ENCODE data around the gene WBP2. TPM values are rescaled to one million over a fixed set of nuclear protein-coding genes. Genes with fewer than 3 reads are reported as not detected.

WBP2 gene
- polyA plus RNA-seq, 1 donor (not counting 4 experiments of a cell fraction or from before 2014, with no cell fraction given), result 23.3 TPM

DNA sequence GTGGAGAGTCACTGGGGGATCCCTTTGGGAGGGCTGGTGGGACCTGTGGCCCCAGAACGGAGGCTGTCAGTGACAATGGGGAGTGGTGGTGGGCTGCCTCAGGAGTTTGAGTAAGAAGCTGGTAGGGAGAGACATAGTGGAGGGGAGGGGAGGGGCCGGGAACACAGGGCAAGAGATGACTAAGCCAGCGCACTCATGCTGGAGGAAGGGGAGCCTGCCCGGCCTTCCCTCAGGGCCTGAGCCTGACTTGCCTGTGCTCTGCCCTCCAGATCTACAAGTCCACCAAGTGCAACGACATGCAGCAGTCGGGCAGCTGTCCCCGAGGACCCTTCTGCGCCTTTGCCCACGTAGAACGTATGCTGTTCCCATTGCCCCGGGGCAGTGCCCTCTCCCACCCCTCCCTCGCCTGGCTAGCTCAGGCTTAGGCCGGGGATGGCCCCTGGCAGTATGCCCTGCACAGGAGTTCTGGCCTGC, 40.2 kb downstream of the WBP2 start:
- peaks cover 8 to 16% of the 10 kb centered on the region in 2 experiments for H3K36me3 ChIP-seq (ENCODE audit: control insufficient read depth in 2 of 2, extremely low read depth in 1 of 2, insufficient read depth in 2 of 2, low read length in 2 of 2)
- dilution Hi-C loops (cut with MboI; ENCODE audit: extremely low pct_ligation_motif_present, low sequenced_read_pairs), result no loop called here
- TF ChIP-seq, protein P1, sequence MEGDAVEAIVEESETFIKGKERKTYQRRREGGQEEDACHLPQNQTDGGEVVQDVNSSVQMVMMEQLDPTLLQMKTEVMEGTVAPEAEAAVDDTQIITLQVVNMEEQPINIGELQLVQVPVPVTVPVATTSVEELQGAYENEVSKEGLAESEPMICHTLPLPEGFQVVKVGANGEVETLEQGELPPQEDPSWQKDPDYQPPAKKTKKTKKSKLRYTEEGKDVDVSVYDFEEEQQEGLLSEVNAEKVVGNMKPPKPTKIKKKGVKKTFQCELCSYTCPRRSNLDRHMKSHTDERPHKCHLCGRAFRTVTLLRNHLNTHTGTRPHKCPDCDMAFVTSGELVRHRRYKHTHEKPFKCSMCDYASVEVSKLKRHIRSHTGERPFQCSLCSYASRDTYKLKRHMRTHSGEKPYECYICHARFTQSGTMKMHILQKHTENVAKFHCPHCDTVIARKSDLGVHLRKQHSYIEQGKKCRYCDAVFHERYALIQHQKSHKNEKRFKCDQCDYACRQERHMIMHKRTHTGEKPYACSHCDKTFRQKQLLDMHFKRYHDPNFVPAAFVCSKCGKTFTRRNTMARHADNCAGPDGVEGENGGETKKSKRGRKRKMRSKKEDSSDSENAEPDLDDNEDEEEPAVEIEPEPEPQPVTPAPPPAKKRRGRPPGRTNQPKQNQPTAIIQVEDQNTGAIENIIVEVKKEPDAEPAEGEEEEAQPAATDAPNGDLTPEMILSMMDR (optimal IDR thresholded peaks at IDR 0.05 in 1 of 3, IDR thresholded peaks at IDR 0.05 in 1 of 3, conservative IDR thresholded peaks at IDR 0.05 in 1 of 3; ENCODE audit: extremely low read depth in 1 of 3, insufficient read depth in 2 of 3, low read length in 3 of 3), result no peak
- no peak for TF ChIP-seq EZH2 (IDR thresholded peaks at IDR 0.05; ENCODE audit: low read length)

DNA sequence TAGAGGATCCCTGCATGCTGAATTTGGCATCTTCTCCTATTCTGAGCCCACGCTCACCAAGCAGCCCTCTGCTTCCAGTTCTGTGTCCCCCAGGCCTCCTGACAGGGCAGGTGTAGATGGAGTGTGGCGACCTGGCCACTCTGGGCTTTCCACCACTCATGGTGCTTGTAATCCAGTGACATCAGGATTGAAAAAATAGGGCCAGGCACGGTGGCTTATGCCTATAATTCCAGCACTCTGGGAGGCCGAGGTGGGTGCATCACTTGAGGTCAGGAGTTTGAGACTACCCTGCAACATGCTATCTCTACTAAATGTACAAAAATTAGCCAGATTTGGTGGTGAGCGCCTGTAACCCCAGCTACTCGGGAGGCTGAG, 41.1 kb downstream of the WBP2 start:
- Histone ChIP-seq H2AFZ (ENCODE audit: control insufficient read depth, low read length) (no peak overlapping the region), H3K9me1 (ENCODE audit: control insufficient read depth, extremely low read depth, insufficient read depth, low read length) (peaks cover 5% of the 10 kb centered on the region), H3K27ac (ENCODE audit: control insufficient read depth, insufficient read depth, low read length) (no peak overlapping the region), H3K9ac (ENCODE audit: control insufficient read depth, extremely low read depth, insufficient read depth, low read length) (no peak overlapping the region), H3K4me1 (ENCODE audit: control insufficient read depth, extremely low read depth, insufficient read depth, low read length) (peaks cover 26% of the 10 kb centered on the region), H3K9me3 (ENCODE audit: control insufficient read depth, low read depth, low read length) (no peaks in the 10 kb centered on the region), H3K79me2 (ENCODE audit: control insufficient read depth, insufficient read depth, low read length) (no peaks in the 10 kb centered on the region), H3K4me2 (ENCODE audit: control insufficient read depth, extremely low read depth, insufficient read depth, low read depth, low read length) (no peak overlapping the region), H4K20me1 (ENCODE audit: control insufficient read depth, extremely low read depth, insufficient read depth, low read length) (no peaks in the 10 kb centered on the region), H3K36me3 (ENCODE audit: control insufficient read depth in 2 of 2, extremely low read depth in 1 of 2, insufficient read depth in 2 of 2, low read length in 2 of 2) (peaks cover 8 to 16% of the 10 kb centered on the region in 2 experiments), H3K4me3 (ENCODE audit: control insufficient read depth in 2 of 3, extremely low read depth in 1 of 3, insufficient read depth in 2 of 3, low read depth in 1 of 3, low read length in 3 of 3) (no peak overlapping the region), H3K27me3 (ENCODE audit: control insufficient read depth, extremely low read depth, insufficient read depth, low read length) (no peaks in the 10 kb centered on the region)
- dilution Hi-C loops (cut with MboI; ENCODE audit: extremely low pct_ligation_motif_present, low sequenced_read_pairs), result no loop called here
- DNase-seq (ENCODE audit: low read depth, low spot score), result no peak
- TF ChIP-seq EZH2 (IDR thresholded peaks at IDR 0.05; ENCODE audit: low read length), result no peak
- TF ChIP-seq, protein P1 (optimal IDR thresholded peaks at IDR 0.05 in 1 of 3, IDR thresholded peaks at IDR 0.05 in 1 of 3, conservative IDR thresholded peaks at IDR 0.05 in 1 of 3; ENCODE audit: extremely low read depth in 1 of 3, insufficient read depth in 2 of 3, low read length in 3 of 3), result no peak
- FAIRE-seq, result no peak

More for the DNA sequence above, 40.2 kb downstream of the WBP2 start:
- FAIRE-seq (peak; percentile 85), DNase-seq (ENCODE audit: low read depth, low spot score) (peak; percentile 63)
- Histone ChIP-seq H3K4me1 (ENCODE audit: control insufficient read depth, extremely low read depth, insufficient read depth, low read length) (peaks cover 25% of the 10 kb centered on the region), H3K27ac (ENCODE audit: control insufficient read depth, insufficient read depth, low read length) (peak overlapping the region; percentile 70), H3K9ac (ENCODE audit: control insufficient read depth, extremely low read depth, insufficient read depth, low read length) (peak overlapping the region; percentile 34), H3K79me2 (ENCODE audit: control insufficient read depth, insufficient read depth, low read length) (no peaks in the 10 kb centered on the region), H4K20me1 (ENCODE audit: control insufficient read depth, extremely low read depth, insufficient read depth, low read length) (no peaks in the 10 kb centered on the region), H3K4me2 (ENCODE audit: control insufficient read depth, extremely low read depth, insufficient read depth, low read depth, low read length) (peak overlapping the region; percentile 35), H3K4me3 (ENCODE audit: control insufficient read depth in 2 of 3, extremely low read depth in 1 of 3, insufficient read depth in 2 of 3, low read depth in 1 of 3, low read length in 3 of 3) (no peak overlapping the region), H3K9me1 (ENCODE audit: control insufficient read depth, extremely low read depth, insufficient read depth, low read length) (peaks cover 2% of the 10 kb centered on the region), H2AFZ (ENCODE audit: control insufficient read depth, low read length) (peak overlapping the region; percentile 34), H3K27me3 (ENCODE audit: control insufficient read depth, extremely low read depth, insufficient read depth, low read length) (no peaks in the 10 kb centered on the region), H3K9me3 (ENCODE audit: control insufficient read depth, low read depth, low read length) (no peaks in the 10 kb centered on the region)

Data from keratinocyte (primary cell).